SU-DHL-6 (cell line): ENCODE data around the gene OXER1.
"Not testable (repeated sequence)": the region's sequence is repeated elsewhere in the genome, so short reads cannot be mapped to it uniquely, and the experiment has no call there.

Experiments used
- H2AFZ ChIP-seq: fragments of 200-600 bp; sonication (generic); 2 replicates; pipeline ENCODE4 v1.6.1; 2014; ENCODE audit warnings: low read depth, mild to moderate bottlenecking, moderate library complexity, mixed read lengths, antibody characterized with exemption, low read length; ENCODE audit not compliant: severe bottlenecking
- H3F3A ChIP-seq: fragments of 200-600 bp; shearing (Covaris generic); 2 replicates; pipeline ENCODE4 v1.6.0; 2016; ENCODE audit warnings: antibody characterized with exemption, mild to moderate bottlenecking; ENCODE audit not compliant: insufficient read depth
- H3K27ac ChIP-seq: fragments of 200-600 bp; sonication (generic); 2 replicates; pipeline ENCODE4 v1.5.1; 2016; ENCODE audit warnings: low read depth, mild to moderate bottlenecking, low read length, moderate library complexity, mixed read lengths
- H3K27me3 ChIP-seq: fragments of 200-600 bp; sonication (generic), shearing (Covaris generic); 2 replicates; pipeline ENCODE4 v1.6.0; 2014; ENCODE audit warnings: mild to moderate bottlenecking, low read length
- H3K36me3 ChIP-seq: fragments of 200-600 bp; sonication (generic); 2 replicates; pipeline ENCODE4 v1.6.1; 2014; ENCODE audit warnings: mild to moderate bottlenecking, low read length, mixed read lengths
- H3K4me2 ChIP-seq: fragments of 300-600, 200-600 bp; shearing (Covaris generic), sonication (generic); 2 replicates; pipeline ENCODE4 v1.6.0; 2014; ENCODE audit warnings: low read length, low read depth, mild to moderate bottlenecking; ENCODE audit not compliant: poor library complexity, severe bottlenecking
- H3K4me3 ChIP-seq: fragments of 200-600 bp; sonication (generic); 2 replicates; pipeline ENCODE4 v1.5.1; 2014; ENCODE audit warnings: antibody characterized with exemption, low read length, mild to moderate bottlenecking, mixed read lengths; ENCODE audit not compliant: insufficient read depth, poor library complexity, severe bottlenecking
- H3K79me2 ChIP-seq: fragments of 200-600 bp; sonication (generic); 2 replicates; pipeline ENCODE4 v1.6.1; 2014; ENCODE audit warnings: mild to moderate bottlenecking, low read length, moderate library complexity; ENCODE audit not compliant: insufficient read depth
- H3K9ac ChIP-seq: fragments of 200-600 bp; sonication (generic); 2 replicates; pipeline ENCODE4 v1.7.0; 2014; ENCODE audit warnings: mild to moderate bottlenecking, low read length
- H3K9me2 ChIP-seq: fragments of 200-600 bp; sonication (generic); replicated peaks from 2 replicates; pipeline ENCODE4 v1.6.1; 2014; ENCODE audit warnings: low read length; ENCODE audit not compliant: insufficient read depth
- H3K9me3 ChIP-seq: fragments of 200-600 bp; sonication (generic); 2 replicates; pipeline ENCODE4 v1.6.1; 2014; ENCODE audit warnings: low read length, mixed read lengths; ENCODE audit not compliant: insufficient read depth
- H4K20me1 ChIP-seq: fragments of 200-600 bp; sonication (generic); 2 replicates; pipeline ENCODE4 v1.6.1; 2014; ENCODE audit warnings: low read depth, mild to moderate bottlenecking, antibody characterized with exemption, low read length, moderate library complexity, mixed read lengths
- EZH2phosphoT487 ChIP-seq: fragments of 200-600 bp; sonication (generic), shearing (Covaris generic); conservative IDR thresholded peaks from 2 replicates; pipeline ENCODE4 v1.6.1; 2018; ENCODE audit warnings: mild to moderate bottlenecking, antibody characterized with exemption, low read length, moderate library complexity, mixed read lengths
- TF ChIP-seq, protein P1 (sequence below): fragments of 200-600 bp; sonication (generic); IDR thresholded peaks from one replicate; pipeline ENCODE4 v1.5.1; 2017; ENCODE audit warnings: antibody characterized with exemption, mild to moderate bottlenecking, low read length, moderate library complexity; ENCODE audit not compliant: insufficient read depth, poor library complexity, severe bottlenecking

Gene OXER1

DNA sequence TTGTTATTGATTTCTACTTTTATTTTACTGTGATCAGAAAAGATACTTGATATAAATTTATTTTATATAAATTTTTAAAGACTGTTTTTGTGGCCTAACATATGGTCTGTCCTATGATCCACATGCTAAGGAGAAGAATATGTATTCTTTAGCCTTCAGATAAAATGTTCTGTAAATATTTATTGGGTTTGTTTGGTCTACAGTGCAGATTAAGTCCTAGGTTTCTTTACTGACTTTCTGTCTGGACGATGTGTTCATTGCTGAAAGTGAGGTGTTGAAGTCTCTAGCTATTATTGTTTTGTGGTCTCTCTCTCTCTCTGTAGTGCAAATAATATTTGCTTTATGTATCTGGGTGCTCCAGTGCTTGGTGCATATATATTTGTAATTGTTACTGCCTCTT, 30.1 kb downstream of the OXER1 start:
- no peak overlapping the region for H2AFZ ChIP-seq
- H3K9me2 ChIP-seq: no peaks in the 10 kb centered on the region
- peaks cover 6% of the 10 kb centered on the region; the same call in 1 of the 2 replicates for H3K9me3 ChIP-seq
- no peak overlapping the region for H3K4me2 ChIP-seq
- TF ChIP-seq, protein P1, sequence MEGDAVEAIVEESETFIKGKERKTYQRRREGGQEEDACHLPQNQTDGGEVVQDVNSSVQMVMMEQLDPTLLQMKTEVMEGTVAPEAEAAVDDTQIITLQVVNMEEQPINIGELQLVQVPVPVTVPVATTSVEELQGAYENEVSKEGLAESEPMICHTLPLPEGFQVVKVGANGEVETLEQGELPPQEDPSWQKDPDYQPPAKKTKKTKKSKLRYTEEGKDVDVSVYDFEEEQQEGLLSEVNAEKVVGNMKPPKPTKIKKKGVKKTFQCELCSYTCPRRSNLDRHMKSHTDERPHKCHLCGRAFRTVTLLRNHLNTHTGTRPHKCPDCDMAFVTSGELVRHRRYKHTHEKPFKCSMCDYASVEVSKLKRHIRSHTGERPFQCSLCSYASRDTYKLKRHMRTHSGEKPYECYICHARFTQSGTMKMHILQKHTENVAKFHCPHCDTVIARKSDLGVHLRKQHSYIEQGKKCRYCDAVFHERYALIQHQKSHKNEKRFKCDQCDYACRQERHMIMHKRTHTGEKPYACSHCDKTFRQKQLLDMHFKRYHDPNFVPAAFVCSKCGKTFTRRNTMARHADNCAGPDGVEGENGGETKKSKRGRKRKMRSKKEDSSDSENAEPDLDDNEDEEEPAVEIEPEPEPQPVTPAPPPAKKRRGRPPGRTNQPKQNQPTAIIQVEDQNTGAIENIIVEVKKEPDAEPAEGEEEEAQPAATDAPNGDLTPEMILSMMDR: no peak
- TF ChIP-seq EZH2phosphoT487: no peak
- no peaks in the 10 kb centered on the region for H4K20me1 ChIP-seq
- H3K79me2 ChIP-seq: no peaks in the 10 kb centered on the region
- no peaks in the 10 kb centered on the region for H3K27me3 ChIP-seq
- H3K36me3 ChIP-seq: peaks cover 28% of the 10 kb centered on the region
- no peaks in the 10 kb centered on the region for H3F3A ChIP-seq
- H3K4me3 ChIP-seq: no peak overlapping the region
- no peak overlapping the region for H3K27ac ChIP-seq
- no peak overlapping the region for H3K9ac ChIP-seq

DNA sequence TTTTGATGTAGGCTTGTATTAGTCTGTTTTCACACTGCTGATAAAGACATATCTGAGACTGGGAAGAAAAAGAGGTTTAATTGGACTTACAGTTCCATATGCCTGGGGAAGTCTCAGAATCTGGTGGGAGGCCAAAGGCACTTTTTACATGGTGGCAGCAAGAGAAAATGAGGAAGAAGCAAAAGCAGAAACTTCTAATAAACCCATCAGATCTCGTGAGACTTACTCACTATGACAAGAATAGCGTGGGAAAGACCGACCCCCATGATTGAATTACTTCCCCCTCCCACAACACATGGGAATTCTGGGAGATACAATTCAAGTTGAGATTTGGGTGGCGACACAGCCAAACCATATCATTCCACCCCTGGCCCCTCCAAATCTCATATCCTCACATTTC, 32.6 kb downstream of the OXER1 start:
- not testable (repeated sequence) for H3K4me2 ChIP-seq, H3K9me2 ChIP-seq, H4K20me1 ChIP-seq, H3K79me2 ChIP-seq, H3K27ac ChIP-seq, H3K4me3 ChIP-seq, H3K9me3 ChIP-seq, H3K9ac ChIP-seq, H3F3A ChIP-seq, H3K27me3 ChIP-seq, H2AFZ ChIP-seq
- peaks cover 26% of the 10 kb centered on the region for H3K36me3 ChIP-seq

DNA sequence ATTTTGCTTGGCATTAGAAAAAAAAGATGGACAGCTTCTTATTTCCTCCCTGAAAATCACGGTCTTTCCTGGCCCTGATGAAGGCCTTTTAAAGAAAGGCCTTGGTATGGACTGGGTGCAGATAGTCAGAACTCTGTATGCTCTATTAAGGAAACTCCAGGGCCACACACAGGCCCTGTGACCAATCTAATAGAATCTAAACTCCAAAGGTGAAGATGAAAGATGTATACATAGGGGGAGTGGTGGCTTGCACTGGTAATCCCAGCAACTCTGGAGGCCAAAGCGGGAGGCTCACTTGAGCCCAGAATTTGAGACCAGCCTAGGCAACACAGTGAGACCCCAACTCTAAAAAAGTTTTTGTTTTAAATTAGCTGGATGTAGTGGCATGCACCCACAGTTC, 37.3 kb downstream of the OXER1 start:
- Histone ChIP-seq H3K27ac (no peak overlapping the region), H3K4me2 (no peak overlapping the region), H3K27me3 (no peaks in the 10 kb centered on the region), H3K9me2 (no peaks in the 10 kb centered on the region), H3K4me3 (no peak overlapping the region), H3K9me3 (peaks cover 6% of the 10 kb centered on the region; the same call in 1 of the 2 replicates), H3K79me2 (no peaks in the 10 kb centered on the region), H4K20me1 (no peaks in the 10 kb centered on the region), H3K9ac (no peak overlapping the region), H2AFZ (no peak overlapping the region), H3K36me3 (peaks cover 17% of the 10 kb centered on the region), H3F3A (no peaks in the 10 kb centered on the region)
- TF ChIP-seq, protein P1: no peak
- TF ChIP-seq EZH2phosphoT487: no peak

DNA sequence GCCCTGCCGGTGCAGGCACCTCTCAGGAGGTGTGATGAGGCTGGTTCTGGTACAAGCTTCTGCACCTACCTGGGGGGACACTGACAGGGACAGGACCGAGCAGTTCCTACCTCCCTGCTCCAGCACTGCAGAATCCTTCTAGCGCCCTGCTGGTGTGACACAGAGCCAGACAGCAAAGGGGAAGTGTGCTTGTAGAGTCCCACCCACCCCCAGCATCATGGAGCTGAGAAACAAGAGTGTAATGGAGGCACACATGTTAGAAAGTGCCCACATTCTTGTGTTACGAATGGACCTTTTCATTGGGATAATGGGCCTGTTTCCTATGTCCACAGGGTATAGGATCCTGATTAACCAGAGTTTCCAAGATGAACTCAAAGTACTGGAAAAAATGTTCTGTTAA, 38.3 kb downstream of the OXER1 start:
- peaks cover 12% of the 10 kb centered on the region for H3K36me3 ChIP-seq
- H4K20me1 ChIP-seq: no peaks in the 10 kb centered on the region
- no peaks in the 10 kb centered on the region for H3K27me3 ChIP-seq
- H3K27ac ChIP-seq: no peak overlapping the region
- no peak overlapping the region for H2AFZ ChIP-seq
- no peaks in the 10 kb centered on the region for H3K9me2 ChIP-seq
- no peaks in the 10 kb centered on the region for H3K79me2 ChIP-seq
- H3K9ac ChIP-seq: no peak overlapping the region
- no peak for TF ChIP-seq EZH2phosphoT487
- TF ChIP-seq, protein P1: no peak
- no peak overlapping the region for H3K4me3 ChIP-seq
- peaks cover 6% of the 10 kb centered on the region; the same call in 1 of the 2 replicates for H3K9me3 ChIP-seq
- no peaks in the 10 kb centered on the region for H3F3A ChIP-seq
- H3K4me2 ChIP-seq: no peak overlapping the region
